Caco-2 (cell line): Measurements from ENCODE around the gene PHETA1. TPM values are rescaled to one million over a fixed set of nuclear protein-coding genes. Genes with fewer than 3 reads are reported as not detected.
"Not testable (repeated sequence)": the region's sequence is repeated elsewhere in the genome, so short reads cannot be mapped to it uniquely, and the experiment has no call there.

Experiments
- BruUV-seq: library from RNA; stranded (reverse); fragments of 400-500 nt; replicated peaks from 2 replicates; lab custom pipeline; 2021; lab: Mats Ljungman, UMichigan
- CTCF ChIA-PET: fragments of 300-600 bp; sonication (Branson Sonifier 250); formaldehyde crosslinking; loops from one replicate; lab custom pipeline; 2022; ENCODE audit warnings: antibody characterized with exemption; lab: Charles Lee
- POLR2A ChIA-PET: fragments of 300-600 bp; sonication (Branson Sonifier 250); formaldehyde crosslinking; loops from one replicate; lab custom pipeline; 2022; ENCODE audit warnings: antibody characterized with exemption; lab: Charles Lee
- DNase-seq, 2 experiments: peaks; one replicate each; pipeline versions ENCODE4 v3.0.0 to v3.0.0-alpha.2; 2020 to 2022
- H3K27me3 ChIP-seq: replicated peaks from 2 replicates; pipeline ENCODE4 v1.6.0; 2011; ENCODE audit warnings: low read length; ENCODE audit not compliant: control insufficient read depth, insufficient read depth
- H3K36me3 ChIP-seq: 2 replicates; pipeline ENCODE4 v1.5.1; 2011; ENCODE audit warnings: low read length; ENCODE audit not compliant: control insufficient read depth, insufficient read depth
- H3K4me1 ChIP-seq: fragments of 250-450 bp; sonication (Bioruptor Pico); 2 replicates; pipeline ENCODE4 v1.5.1; 2020; ENCODE audit warnings: mild to moderate bottlenecking
- H3K4me3 ChIP-seq: 2 replicates; pipeline ENCODE4 v1.5.1; 2011; ENCODE audit warnings: low read depth, mild to moderate bottlenecking, control low read depth, low read length
- H3K9me3 ChIP-seq: fragments of 250-450 bp; sonication (Bioruptor Pico); 2 replicates; pipeline ENCODE4 v1.5.1; 2020; ENCODE audit warnings: mild to moderate bottlenecking, moderate library complexity
- H3K27ac Mint-ChIP-seq: one replicate; pipeline ENCODE4 v1.8.0; 2022; ENCODE audit warnings: mixed read lengths; ENCODE audit not compliant: unreplicated experiment
- H3K27me3 Mint-ChIP-seq: one replicate; pipeline ENCODE4 v1.8.0; 2022; ENCODE audit warnings: mixed read lengths; ENCODE audit not compliant: insufficient read depth, unreplicated experiment
- H3K36me3 Mint-ChIP-seq: one replicate; pipeline ENCODE4 v1.8.0; 2022; ENCODE audit warnings: mild to moderate bottlenecking, mixed read lengths; ENCODE audit not compliant: insufficient read depth, unreplicated experiment
- H3K4me1 Mint-ChIP-seq: one replicate; pipeline ENCODE4 v1.8.0; 2022; ENCODE audit warnings: low read depth, mixed read lengths; ENCODE audit not compliant: unreplicated experiment
- H3K4me3 Mint-ChIP-seq: one replicate; pipeline ENCODE4 v1.8.0; 2022; ENCODE audit warnings: mild to moderate bottlenecking, moderate library complexity, mixed read lengths; ENCODE audit not compliant: unreplicated experiment
- H3K9me3 Mint-ChIP-seq: one replicate; pipeline ENCODE4 v1.8.0; 2022; ENCODE audit warnings: mixed read lengths; ENCODE audit not compliant: unreplicated experiment
- intact Hi-C: fragments of 100-400 bp; cut with micrococcal nuclease; formaldehyde crosslinking; loops from one replicate; pipeline ENCODE4 v1.10.0; 2022; ENCODE audit not compliant: unreplicated experiment
- total RNA-seq: library from RNA; stranded (reverse); gene quantifications from 2 replicates; pipeline ENCODE4 v1.2.3, GENCODE V29; 2022
- TF ChIP-seq, protein P1 (sequence below), 2 experiments: fragments of 200-600 bp in 1 of 2; IDR thresholded peaks; 1 replicate in 1 of 2; 2 replicates in 1 of 2; pipeline versions ENCODE4 v1.5.1 to v1.8.0; 2011 to 2022; ENCODE audit warnings: antibody characterized with exemption in 1 of 2, control low read depth in 1 of 2, inconsistent platforms in 1 of 2, low read depth in 1 of 2, low read length in 1 of 2, mild to moderate bottlenecking in 1 of 2, moderate library complexity in 1 of 2; ENCODE audit not compliant: insufficient read depth in 1 of 2, severe bottlenecking in 1 of 2, unreplicated experiment in 1 of 2

PHETA1 gene
- total RNA-seq, 1 experiment from 2014 or later: 14.9 TPM

DNA sequence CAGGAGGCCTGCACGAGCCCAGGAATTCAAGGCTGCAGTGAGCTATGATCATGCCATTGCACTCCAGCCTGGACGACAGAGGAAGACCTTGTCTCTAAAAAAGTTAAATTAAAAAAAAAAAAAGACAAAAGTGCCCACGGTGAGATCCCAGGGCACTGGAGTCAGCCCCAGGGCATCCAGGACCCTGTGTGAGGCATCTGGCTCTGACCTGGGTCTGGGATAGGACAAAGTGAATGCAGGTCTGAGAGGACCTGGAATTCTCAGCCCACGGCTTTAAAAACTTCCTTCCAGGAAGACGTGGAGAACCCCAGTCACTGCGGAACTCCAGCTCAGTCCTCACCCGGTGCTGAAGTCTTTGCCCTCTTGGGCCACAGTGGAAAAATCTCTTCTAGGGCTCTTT is 33.1 kb downstream of the PHETA1 start:
- Histone ChIP-seq H3K4me3 (no peak overlapping the region), H3K9me3 (no peaks in the 10 kb centered on the region), H3K27me3 (no peaks in the 10 kb centered on the region), H3K36me3 (no peaks in the 10 kb centered on the region), H3K4me1 (no peaks in the 10 kb centered on the region)
- Mint-ChIP-seq H3K27me3 (no peaks in the 10 kb centered on the region), H3K36me3 (no peaks in the 10 kb centered on the region), H3K4me1 (no peaks in the 10 kb centered on the region), H3K9me3 (no peaks in the 10 kb centered on the region), H3K4me3 (no peak overlapping the region), H3K27ac (no peak overlapping the region)
- DNase-seq: no peak
- TF ChIP-seq, protein P1, sequence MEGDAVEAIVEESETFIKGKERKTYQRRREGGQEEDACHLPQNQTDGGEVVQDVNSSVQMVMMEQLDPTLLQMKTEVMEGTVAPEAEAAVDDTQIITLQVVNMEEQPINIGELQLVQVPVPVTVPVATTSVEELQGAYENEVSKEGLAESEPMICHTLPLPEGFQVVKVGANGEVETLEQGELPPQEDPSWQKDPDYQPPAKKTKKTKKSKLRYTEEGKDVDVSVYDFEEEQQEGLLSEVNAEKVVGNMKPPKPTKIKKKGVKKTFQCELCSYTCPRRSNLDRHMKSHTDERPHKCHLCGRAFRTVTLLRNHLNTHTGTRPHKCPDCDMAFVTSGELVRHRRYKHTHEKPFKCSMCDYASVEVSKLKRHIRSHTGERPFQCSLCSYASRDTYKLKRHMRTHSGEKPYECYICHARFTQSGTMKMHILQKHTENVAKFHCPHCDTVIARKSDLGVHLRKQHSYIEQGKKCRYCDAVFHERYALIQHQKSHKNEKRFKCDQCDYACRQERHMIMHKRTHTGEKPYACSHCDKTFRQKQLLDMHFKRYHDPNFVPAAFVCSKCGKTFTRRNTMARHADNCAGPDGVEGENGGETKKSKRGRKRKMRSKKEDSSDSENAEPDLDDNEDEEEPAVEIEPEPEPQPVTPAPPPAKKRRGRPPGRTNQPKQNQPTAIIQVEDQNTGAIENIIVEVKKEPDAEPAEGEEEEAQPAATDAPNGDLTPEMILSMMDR (IDR thresholded peaks at IDR 0.05; ENCODE audit: insufficient read depth in 1 of 2, low read depth in 1 of 2, low read length in 1 of 2, severe bottlenecking in 1 of 2, unreplicated experiment in 1 of 2): no peak
- POLR2A ChIA-PET: no interaction called here
- intact Hi-C loops: no loop called here
- no TSS peak for BruUV-seq
- CTCF ChIA-PET: interaction anchor here (0.5 kb wide), 1 partner anchor 19 kb away, joined by 4 read pairs; no protein-coding TSS in a partner anchor

DNA sequence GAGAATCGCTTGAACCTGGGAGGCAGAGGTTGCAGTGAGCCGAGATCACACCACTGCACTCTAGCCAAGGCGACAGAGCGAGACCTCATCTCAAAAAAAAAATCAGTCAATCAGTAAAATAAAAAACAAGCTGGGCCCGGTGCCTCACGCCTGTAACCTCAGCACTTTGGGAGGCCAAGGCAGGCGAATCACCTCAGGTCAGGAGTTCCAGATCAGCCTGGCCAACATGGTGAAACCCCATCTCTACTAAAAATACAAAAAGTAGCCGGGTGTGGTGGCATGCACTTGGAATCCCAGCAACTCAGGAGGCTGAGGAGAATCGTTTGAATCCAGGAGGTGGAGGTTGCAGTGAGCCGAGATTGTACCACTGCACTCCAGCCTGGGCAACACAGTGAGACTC is 33.6 kb downstream of the PHETA1 start:
- H3K4me1 ChIP-seq, H3K9me3 ChIP-seq, POLR2A ChIA-PET, H3K36me3 ChIP-seq, H3K4me3 Mint-ChIP-seq, H3K4me3 ChIP-seq, H3K4me1 Mint-ChIP-seq, H3K27ac Mint-ChIP-seq, intact Hi-C loops, BruUV-seq, H3K27me3 Mint-ChIP-seq, H3K36me3 Mint-ChIP-seq, H3K9me3 Mint-ChIP-seq, H3K27me3 ChIP-seq, DNase-seq: not testable (repeated sequence)
- CTCF ChIA-PET: interaction anchor here (0.5 kb wide), 1 partner anchor 19 kb away, joined by 4 read pairs; no protein-coding TSS in a partner anchor

DNA sequence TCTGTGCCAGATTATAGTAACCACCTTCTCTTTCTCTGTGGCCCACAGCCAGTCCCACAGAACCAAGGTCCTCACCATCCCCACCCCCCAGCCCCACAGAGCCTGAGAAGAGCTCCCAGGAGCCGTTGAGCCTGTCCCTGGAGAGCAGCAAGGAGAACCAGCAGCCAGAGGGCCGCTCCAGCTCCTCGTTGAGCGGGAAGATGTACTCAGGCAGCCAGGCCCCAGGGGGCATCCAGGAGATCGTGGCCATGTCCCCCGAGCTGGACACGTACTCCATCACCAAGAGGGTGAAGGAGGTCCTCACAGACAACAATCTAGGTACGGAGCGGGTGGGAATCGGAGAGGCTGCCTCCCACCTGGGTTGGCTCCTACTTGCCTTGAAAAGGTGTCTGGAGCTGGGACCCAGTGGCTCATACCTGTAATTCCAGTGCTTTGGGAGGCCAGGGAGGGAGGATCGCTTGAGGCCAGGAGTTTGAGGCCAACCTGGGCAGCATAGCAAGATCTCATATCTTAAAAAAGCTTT is 34.4 kb downstream of the PHETA1 start:
- BruUV-seq: no TSS peak
- intact Hi-C loops: no loop called here

More for the DNA sequence above, 34.4 kb downstream of the PHETA1 start:
- Mint-ChIP-seq H3K9me3 (no peaks in the 10 kb centered on the region), H3K27ac (no peak overlapping the region), H3K36me3 (no peaks in the 10 kb centered on the region), H3K4me1 (no peaks in the 10 kb centered on the region), H3K4me3 (no peak overlapping the region), H3K27me3 (no peaks in the 10 kb centered on the region)
- H3K27me3 ChIP-seq: no peaks in the 10 kb centered on the region
- TF ChIP-seq, protein P1 (IDR thresholded peaks at IDR 0.05; ENCODE audit: insufficient read depth in 1 of 2, low read depth in 1 of 2, low read length in 1 of 2, severe bottlenecking in 1 of 2, unreplicated experiment in 1 of 2): no peak
- no peaks in the 10 kb centered on the region for H3K4me1 ChIP-seq
- no peak for DNase-seq
- H3K4me3 ChIP-seq: no peak overlapping the region
- H3K9me3 ChIP-seq: no peaks in the 10 kb centered on the region
- H3K36me3 ChIP-seq: no peaks in the 10 kb centered on the region
- ChIA-PET POLR2A (no interaction called here), CTCF (interaction anchor here (0.5 to 0.6 kb wide), 2 partner anchors 50 to 1659 kb away, joined by 3 to 4 read pairs; no protein-coding TSS in a partner anchor)
